Measurements from ENCODE around the gene GSX2.

DNA sequence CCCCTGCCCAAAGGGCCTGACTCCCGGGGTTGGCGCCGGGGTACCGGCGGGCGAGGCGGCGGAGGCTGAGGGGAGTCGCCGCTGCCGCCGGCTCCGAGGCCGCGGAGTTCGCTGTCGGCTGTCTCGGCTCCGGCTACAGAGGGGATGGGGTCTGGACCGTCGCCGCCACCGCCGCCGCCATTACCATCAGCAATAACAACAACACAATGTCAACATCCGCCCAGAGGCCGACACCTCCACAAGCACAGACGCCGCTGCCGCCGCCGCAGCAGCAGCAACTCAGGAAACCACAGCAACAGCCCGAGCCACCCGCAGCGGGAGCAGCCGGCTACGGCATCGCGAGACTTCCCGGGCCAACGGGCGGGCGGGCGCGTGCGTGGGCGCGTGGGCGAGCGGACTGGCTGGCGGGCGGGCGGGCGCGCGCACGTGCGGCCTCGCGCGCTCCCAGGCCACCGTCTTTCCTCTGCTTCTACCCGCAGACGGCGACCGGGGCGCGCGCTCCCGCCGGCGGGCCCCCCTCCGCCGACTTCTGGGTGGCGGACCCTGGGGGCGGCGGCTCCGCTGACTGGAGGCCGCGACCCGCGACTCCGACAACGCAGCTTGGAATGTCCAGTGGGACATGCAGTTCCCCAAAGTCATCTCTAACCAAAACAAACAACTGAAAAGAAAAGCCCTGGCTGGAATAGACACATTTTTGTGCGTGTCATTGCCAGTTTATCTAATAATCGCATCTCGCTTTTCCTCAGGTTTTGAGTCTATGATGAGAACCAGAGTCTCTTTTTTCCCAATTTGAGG lies 35.4 kb upstream of the GSX2 start, which contains the start of gene CHIC2:
- TF ChIP-seq, protein P1, sequence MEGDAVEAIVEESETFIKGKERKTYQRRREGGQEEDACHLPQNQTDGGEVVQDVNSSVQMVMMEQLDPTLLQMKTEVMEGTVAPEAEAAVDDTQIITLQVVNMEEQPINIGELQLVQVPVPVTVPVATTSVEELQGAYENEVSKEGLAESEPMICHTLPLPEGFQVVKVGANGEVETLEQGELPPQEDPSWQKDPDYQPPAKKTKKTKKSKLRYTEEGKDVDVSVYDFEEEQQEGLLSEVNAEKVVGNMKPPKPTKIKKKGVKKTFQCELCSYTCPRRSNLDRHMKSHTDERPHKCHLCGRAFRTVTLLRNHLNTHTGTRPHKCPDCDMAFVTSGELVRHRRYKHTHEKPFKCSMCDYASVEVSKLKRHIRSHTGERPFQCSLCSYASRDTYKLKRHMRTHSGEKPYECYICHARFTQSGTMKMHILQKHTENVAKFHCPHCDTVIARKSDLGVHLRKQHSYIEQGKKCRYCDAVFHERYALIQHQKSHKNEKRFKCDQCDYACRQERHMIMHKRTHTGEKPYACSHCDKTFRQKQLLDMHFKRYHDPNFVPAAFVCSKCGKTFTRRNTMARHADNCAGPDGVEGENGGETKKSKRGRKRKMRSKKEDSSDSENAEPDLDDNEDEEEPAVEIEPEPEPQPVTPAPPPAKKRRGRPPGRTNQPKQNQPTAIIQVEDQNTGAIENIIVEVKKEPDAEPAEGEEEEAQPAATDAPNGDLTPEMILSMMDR (conservative IDR thresholded peaks at IDR 0.05; ENCODE audit: low read depth, low read length) = no peak
- TF ChIP-seq POLR2A (IDR thresholded peaks at IDR 0.05; ENCODE audit: low read depth, low read length) = peak; percentile 96
- TF ChIP-seq, protein P2, sequence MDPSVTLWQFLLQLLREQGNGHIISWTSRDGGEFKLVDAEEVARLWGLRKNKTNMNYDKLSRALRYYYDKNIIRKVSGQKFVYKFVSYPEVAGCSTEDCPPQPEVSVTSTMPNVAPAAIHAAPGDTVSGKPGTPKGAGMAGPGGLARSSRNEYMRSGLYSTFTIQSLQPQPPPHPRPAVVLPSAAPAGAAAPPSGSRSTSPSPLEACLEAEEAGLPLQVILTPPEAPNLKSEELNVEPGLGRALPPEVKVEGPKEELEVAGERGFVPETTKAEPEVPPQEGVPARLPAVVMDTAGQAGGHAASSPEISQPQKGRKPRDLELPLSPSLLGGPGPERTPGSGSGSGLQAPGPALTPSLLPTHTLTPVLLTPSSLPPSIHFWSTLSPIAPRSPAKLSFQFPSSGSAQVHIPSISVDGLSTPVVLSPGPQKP (IDR thresholded peaks at IDR 0.05; ENCODE audit: borderline replicate concordance, low read depth, low read length) = no peak
- TF ChIP-seq MXI1 (IDR thresholded peaks at IDR 0.05; ENCODE audit: borderline replicate concordance, low read depth, low read length) = peak; percentile 66; the same call in 1 of the 2 replicates
- TF ChIP-seq SMC3 (IDR thresholded peaks at IDR 0.05; ENCODE audit: low read depth, low read length) = no peak
- TF ChIP-seq RAD21 (IDR thresholded peaks at IDR 0.05; ENCODE audit: low read length) = no peak
- no peak for TF ChIP-seq FOS (IDR thresholded peaks at IDR 0.05; ENCODE audit: low read depth, low read length)
- no peak for TF ChIP-seq CEBPB (IDR thresholded peaks at IDR 0.05; ENCODE audit: low read depth, low read length)
- peak; percentile 89 for TF ChIP-seq BHLHE40 (IDR thresholded peaks at IDR 0.05; ENCODE audit: low read depth, low read length)
- TF ChIP-seq NFE2L2 (IDR thresholded peaks at IDR 0.05; ENCODE audit: low read depth, low read length) = no peak

Data from IMR-90 (cell line).